ENCODE measurements around the gene VGLL4.
"Not testable (repeated sequence)": the region's sequence is repeated elsewhere in the genome, so short reads cannot be mapped to it uniquely, and the experiment has no call there.

VGLL4 gene

DNA sequence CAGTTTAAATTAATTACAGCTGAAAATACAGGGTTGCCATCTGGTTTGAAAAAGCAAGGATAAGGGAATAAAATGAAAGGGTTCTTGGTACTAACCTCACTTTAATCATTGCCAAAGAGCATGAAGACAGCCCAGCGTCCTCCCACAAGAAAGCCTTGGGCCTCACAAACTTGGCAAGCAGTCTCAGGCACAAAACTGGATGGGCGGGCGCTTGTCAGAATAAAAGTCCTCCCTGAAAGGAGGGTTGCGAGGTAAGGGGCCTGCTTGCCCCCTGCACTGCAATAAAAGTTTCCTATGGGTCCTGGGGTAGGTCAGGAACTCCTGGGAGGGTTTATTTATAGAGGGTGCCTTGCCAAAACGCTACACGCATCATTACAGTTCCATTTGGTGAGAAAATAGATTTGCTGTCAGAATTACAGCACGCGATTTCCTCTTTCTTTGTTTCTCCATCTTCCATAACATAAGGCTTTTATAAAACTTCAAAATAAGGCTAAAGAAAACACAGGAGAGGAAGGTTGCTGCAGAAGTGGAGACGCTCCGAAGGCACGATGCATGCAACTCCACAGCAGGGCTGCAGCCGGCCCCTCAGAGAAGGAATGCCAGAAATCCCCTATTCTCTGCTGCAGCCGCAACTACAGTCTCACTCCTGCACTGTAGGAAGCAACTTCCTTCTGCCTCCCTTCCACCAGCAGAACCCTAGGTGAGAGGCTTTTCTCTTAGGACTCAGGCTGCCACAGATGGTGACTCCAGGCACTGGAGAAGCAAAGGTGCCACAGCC is 61.3 kb downstream of the VGLL4 start:
- DNase-seq, result no peak

DNA sequence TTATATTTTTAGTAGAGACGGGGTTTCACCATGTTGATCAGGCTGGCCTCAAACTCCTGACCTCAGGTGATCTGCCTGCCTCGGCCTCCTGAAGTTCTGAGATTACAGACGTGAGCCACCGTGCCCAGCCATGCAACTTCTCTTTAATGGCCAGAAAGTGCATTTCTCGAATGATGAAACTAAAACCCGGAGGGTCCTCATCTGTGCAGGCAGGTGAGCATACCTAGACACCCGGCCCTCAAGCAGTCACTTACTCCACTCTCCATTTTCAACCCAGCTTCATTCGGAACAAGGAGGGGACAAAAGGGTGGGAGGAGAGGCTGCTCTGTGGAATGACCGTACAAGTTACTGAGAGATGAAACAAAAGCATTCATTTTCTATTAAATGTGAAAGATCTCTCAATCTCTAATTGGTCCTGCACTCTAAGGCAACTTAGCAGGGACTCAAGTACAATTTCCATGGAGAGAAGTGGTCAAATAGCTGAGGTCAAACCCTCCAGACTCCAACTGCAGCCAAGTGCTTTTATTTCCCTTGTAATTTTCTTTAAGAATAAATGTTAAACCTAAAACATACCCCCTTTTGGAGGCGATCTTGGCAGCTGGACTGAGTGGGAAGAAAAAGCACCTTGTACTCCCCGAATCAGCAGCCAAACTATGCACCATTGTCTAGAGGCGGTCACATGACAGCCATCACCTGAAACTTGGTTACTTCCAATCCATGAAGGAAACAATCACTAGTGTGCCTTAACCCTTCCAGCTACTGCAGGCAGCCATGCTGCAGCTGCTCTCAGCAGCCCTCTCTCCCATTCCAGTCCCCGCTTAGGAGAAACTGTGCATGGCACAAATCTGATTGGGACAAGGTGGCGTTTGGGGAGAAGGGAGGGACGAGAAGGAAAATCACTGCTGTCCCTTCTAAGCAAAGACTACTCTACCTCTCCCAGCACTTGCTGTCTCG is 62.2 kb downstream of the VGLL4 start:
- DNase-seq, result no peak

DNA sequence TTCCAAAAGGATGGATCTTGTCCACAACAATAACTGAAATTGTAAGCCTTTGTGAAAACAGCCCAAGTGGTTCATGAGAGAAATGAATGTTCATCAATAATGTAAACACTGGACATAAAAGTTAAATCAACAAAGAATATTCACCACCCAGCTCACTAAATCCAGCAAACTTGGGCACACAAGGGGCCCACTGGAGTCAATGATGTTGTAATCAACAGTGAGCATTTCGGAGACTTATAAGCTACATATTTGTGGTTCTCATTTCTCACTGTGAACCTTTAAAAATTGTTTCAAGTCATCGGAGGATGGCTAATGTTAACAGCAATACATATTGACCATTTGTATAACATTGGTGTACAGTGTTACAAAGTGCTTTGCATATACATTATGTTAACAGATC is 63.1 kb downstream of the VGLL4 start:
- no peak for DNase-seq

DNA sequence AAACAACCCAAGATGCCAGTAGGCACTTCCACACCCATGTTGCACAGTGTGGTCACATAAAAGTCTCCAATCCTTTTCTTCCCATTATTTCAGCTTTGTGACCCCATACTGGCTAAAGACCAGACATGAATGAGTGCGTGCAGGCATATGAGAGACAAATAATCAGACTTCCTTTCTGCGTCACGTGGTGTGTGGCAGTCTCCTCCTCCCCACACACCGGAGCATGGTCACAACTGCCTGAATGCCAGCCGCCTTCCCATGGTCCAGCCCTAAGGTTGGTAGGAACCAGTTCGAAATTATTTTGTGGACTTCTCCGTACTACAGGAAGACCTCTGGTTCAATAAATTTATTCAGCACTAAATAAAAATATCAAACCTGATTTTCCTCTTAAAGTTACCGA is 65.5 kb downstream of the VGLL4 start:
- no peak for DNase-seq

DNA sequence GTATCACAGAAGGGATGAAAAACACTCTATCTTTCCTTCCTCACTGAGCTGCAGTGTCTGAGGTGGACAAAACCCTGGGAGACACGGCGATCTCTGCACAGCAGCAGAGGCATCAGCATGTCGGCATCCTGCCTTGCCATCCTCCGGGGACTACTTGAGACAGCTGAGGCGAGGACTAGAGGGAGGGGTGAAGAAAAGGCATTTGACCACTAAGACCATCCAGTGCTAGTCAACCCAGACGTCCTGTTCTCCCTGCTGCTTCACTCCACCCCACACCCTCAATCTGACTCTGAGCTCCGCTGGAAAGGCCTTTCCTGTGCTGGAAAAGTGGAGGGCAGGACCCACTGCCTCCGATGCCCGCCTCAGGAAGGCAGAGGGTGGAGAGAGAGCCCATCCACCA is 67.3 kb downstream of the VGLL4 start:
- DNase-seq, result no peak

DNA sequence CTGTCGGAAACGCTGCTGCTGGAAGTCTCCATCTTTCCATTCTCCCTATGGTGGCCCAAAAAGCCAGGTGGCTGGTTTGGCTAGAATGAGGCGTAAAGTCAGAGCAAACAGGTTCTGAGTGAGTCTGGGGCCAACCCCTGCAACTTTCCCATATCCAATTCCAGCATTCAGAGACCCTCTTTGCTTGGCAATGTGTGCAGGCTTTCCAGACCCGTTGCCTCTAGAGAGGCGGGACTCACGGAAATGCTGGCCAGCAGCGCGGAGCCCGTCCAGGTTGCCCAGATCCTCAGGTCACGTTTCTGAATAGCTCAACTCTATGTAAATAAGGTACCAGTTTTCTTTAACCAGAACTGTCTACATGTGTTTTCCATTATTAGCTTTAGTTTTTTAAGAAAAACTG is 68.0 kb downstream of the VGLL4 start:
- DNase-seq, result no peak

DNA sequence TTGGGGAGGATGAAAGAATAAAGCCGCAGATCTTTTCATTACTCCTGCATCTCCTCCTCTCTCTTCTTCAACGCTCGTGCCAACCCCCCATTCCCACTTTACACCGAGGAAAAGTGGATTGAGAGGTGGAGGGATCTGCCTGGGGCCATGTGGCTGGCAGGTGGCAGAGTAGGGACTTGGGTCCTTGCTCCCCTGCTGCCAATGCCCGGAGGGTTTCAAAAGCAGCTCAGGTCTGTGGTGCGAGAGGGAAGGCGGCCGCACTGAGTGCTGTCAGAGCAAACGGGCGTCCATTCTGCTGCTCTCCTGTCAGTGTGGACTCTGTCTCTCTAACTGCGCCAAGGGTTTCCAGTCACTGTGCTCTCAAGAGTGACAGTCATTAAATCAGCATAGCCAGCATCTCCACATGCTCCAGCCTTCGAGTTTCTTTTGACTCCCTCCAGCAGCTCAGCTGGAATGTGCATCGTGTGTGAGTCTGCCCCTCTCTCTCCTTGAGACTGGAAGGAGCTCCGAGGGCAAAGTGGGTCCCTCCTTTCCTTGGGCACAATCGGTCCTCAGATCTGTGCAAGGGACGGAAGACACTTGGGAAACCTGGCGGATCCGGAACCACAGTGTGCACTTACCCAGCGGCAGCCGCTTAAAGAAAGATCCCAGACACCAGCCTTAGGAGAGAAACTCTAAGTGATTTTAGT is 68.6 kb downstream of the VGLL4 start:
- DNase-seq, result no peak

DNA sequence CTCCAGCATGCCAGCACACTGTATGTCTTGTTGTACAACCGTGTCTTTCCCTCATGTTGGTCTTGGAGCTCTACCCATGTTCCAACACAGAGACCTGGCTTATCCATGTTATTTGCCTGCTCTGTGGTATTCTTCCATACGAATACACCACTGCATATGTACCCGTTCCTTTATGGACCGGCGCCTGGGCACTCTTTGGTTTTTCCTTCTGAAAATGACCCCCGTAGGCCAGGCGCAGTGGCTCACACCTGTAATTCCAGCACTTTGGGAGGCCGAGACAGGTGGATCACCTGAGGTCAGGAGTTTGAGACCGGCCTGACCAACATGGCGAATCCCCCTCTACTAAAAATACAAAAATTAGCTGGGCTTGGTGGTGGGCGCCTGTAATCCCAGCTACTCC is 71.1 kb downstream of the VGLL4 start:
- DNase-seq, result not testable (repeated sequence)

DNA sequence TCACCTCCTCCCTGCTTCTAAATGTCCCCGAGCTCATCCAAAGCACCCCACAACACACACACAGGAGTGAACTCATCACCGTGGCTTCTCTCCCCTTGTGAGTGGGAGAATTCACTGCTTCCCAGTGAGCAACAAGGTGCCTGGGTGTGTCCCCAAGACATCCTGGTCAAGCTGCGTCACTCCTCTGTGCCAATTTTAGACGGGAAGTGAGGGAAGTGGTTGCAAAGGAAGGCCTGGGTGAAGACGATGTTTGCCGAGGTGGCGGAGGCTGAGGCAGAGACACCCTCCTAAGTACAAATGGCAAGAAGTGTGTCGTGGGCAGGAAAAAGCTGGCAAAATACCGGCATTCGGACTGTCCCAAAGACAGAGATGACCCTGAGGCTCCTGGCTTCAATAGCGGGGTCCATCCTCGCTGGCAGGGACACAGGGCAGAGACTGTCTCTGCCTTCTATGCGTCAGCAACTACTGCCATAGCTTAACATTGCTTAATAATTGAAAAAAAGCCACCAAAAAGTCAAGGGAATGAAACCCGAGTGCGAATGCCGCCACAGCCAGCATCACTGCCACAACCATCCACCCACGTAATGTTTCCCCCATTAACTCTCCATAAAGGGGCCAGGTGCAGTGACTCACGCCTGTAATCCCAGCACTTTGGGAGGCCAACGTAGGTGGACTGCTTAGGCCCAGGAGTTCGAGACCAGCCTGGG is 72.8 kb downstream of the VGLL4 start:
- no peak for DNase-seq

DNA sequence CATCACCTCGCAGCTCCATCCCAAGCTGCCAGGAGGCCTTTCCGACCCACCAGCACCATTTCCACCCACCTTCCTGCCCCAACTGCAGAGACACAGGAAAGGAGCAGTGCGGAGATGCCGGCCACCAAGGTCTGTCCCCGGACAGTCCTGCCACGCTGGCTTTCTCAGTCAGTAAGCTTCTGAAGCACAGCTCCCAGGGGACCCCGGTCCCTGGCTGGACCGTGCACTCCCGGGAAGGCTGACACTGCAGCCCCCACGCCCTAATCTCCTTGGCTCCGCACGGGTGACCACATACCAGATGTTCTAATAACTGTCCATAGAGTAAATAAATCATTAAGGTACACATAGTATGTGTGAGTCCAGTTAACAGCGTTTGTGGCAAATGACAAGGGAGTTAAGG is 73.5 kb downstream of the VGLL4 start:
- no peak for DNase-seq

DNA sequence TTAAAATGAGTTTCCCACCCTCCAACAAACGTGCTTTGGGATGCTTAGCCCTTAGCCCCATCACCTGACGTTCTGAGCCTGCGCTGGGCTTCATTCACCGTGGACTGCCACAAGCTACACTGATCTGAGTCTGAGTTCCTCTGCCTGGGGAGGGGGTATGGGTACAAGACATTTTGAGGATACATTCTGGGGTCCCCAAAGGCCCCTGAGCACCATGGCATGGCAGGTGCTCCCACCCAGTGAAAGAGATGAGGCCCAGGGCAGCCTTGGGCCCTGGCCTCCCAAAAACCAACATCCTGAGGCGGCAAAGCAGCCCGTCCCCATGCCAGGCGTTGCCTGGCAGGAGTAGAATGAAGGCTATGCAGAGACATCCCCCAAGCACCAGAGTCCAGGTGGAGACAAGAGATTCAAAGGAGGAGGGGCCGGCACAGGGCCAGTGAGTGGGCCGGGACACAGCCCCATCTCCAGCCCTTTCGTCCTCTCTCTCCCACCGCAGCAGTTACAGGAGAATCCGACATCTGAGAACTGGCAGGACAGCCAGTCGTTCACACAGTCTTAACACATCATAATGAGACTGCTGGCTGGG is 74.5 kb downstream of the VGLL4 start:
- no peak for DNase-seq

DNA sequence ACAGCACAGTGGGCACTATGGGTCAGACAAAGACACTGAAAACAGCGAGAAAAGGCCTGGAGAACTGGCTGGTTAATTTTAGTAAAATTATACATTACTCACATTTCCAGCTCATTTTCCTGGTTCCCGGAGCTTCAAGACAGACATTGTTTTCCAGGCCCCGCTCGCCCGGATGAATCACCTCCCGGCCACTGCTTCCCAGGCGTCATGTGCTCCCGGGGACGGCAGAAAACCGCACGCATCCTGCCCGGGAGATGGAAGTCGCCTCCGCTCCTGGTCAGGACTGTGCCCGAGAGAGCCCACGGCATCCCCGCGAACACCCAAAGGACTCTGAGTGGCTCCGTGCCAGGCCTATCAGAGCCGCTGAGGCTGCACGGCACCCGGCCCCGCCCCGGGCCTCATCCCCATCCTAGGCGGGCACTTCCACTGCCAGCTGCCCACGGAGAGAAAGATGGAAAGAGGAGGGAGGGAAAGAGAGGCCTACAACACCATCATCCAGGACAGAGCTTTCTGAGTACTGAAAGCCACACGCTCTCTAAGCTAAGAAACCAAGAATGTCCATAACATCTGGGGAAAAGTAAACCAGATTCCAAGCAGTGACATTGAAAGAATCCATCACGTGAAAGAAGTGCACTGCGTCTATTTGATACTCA is 75.1 kb downstream of the VGLL4 start:
- no peak for DNase-seq

DNA sequence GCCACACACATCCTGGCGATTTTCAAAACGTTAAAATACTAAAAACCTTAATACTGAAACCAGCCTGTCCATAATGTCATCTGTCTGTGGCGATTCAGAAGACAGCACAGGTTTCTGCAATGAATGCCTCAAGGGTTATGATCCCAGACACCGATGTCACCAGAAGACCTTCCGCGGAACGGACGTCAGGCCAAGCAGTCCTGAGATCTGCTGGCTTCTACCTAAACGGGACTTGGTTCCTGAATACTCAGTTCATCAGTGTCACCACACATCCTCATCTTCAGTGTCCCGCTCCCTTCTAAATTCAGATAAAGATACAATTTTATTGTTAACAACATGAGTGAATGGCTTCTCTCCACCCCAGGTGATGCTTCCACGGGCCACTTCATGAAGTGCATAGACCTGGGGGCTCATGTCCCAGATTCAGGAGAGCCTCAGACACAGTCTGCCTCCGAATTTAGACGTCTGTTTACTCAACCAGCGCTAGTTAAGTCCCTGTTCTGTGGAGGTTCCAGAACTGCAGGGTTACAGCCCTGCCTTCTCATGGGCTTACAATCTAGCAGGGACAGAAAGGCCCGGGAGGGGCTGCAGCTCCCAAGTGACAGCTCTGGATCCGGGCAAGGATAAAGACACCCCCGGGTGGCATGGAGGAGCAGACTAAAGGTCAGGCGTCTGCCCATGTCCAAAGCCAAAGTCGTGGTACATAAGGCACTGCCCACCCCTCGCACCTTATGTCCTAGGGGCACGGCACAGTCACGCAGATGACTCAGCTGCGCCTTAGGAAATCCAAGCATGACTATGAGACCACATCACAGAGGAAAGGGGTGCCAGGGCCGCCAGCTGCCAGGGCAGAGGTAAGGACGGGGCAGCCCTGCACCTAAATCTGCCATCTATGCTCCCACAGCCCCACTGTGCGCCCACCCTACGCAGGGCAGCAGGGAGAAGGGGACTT is 75.9 kb downstream of the VGLL4 start:
- no peak for DNase-seq

DNA sequence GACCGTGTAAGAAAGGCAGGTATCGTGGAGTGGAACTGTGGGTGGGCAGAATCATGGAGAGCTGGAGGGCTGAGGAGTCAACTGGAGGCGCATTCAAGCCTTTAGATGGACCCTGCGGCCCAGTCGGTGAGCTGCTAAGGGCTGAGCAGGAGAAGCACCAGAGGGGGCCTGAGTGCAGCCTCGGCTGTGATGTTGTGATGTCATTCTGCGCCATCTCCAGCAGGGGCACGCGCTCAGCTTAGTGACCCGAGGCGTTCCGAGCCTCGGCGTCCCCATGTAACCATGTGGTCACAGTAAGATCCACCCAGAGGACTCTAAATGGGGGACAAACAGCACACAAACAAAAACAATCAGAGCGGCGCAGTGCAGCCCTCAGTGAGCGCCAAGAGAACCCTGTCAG is 76.8 kb downstream of the VGLL4 start:
- no peak for DNase-seq

DNA sequence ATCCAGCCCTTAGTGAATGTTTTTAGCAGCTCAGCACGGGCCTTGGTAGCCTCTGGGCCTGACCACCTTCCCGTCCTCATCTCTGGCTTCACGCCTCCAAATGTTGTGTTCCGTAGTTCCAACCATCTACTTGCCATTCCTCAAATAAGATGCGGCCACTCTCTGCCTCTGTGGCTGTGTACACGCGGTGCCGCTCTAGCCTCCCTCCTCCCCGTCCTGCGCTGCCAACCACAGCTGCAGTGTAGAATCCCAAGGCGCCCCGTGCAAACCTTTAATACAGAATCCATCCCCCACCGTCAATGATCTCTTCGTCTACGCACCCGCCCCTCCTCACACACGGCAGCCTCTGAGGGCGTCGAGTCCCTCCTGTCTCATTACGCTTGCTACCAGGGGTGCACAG is 77.2 kb downstream of the VGLL4 start:
- no peak for DNase-seq

DNA sequence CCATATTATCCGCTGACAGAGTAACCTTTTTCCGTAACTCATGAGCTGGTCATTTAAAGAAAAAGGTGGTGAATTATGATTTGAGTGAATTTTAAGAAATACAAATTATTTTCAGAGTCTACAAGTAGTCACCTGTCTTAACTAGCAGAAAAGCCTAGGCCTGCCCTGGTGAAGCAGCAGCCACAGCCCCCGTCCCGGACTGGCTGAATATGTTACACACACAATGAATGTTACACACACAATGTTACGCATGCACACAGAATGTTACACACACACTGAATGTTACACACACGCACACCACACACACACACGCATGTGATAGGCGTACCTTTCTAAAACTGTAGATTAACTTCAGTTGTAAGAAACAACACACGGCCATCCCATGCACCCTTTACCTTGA is 77.8 kb downstream of the VGLL4 start:
- no peak for DNase-seq

DNA sequence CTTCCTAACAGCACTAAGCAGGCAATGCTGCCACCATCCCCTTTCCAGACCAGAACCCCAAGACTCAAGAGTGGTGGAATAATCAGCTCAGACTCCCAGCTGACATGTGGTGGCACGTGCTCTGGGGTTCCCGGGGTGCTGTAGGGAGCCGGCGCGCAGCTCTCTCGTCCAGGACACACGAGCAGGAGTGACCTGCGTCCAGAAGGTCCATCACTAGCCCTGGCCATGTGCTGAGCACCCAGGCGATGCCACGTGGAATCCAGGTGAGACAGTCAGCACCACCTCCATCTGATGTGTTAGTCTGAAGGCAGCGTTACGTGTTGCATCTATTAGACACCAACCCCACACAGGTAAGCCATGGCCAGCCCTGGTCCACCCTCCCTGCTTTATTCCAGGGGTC is 78.2 kb downstream of the VGLL4 start:
- no peak for DNase-seq

DNA sequence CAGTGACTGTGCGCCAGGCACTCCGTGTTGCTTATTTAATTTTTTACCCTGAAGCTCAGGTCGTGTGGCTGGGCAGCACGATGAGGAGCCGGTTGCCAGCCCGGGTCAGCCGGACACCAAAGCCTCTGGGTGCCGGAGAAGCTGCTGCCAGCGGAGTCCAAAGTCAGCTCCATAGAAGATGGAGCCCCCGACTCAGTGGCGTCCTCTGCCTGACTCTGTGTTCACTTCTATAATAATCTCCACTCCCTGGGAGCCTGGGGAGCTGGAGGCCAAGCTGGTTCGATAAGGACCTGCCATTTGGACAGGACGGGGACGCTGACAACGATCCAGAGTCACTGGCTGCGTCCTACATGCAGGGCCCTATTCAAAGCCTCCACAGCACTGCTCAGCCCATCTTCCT is 78.6 kb downstream of the VGLL4 start:
- no peak for DNase-seq

DNA sequence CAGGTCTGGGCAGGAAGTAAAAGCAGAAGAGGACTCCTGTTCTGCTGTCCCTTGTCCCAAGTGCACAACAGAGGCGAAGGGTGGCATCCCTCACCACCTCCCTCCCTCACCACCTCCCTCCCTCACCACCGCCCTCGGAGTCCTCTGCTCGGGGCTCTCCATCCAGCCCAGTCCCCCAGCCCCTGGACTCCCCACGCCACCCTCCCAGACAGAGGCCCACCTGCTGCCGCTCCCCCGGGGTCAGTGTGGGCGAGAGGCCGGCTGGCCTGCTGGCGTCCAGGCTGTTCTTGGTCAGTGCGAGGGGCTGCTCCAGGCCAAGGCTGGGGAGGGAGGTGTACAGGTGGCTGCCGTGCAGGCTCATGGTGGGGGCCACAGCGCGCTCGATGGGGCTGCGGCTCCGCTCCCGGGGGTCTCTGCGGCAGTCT is 79.1 kb downstream of the VGLL4 start:
- DNase-seq, result no peak

DNA sequence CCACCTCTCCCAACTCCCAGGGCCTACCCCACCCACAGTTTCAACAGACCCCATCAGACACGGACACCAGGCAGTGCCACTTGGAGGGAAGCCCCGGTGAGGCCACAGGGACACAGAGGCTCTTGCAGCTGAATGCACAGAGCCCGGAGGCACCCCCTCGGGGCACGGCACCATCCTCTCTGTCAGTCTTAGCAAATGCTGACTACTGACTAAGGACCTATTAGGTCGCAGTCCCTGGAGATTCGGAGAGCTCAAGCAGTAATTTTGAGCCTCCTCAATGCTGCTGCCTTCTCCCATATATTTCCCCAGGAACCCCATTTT is 79.9 kb downstream of the VGLL4 start:
- no peak for DNase-seq
